Spleen (tissue), 7 donors: ENCODE data around the gene C16orf54.
"Not testable (repeated sequence)": the region's sequence is repeated elsewhere in the genome, so short reads cannot be mapped to it uniquely, and the experiment has no call there.

Experiments used
- CTCF ChIP-seq, 11 experiments: fragments of 200-600 bp in 7 of 11; fragments of 450-650 bp in 4 of 11; sonication (generic) in 4 of 11; IDR thresholded peaks in 8 of 11; conservative IDR thresholded peaks in 3 of 11; 1 replicate in 7 of 11; 2 replicates in 4 of 11; pipeline versions ENCODE4 v1.4.0 to v1.8.0; 2016 to 2021; ENCODE audit warnings: antibody characterized with exemption in 11 of 11, inconsistent platforms in 4 of 11, mild to moderate bottlenecking in 1 of 11
- POLR2A ChIP-seq, 3 donors: fragments of 450-650 bp; IDR thresholded peaks; one replicate each; pipeline ENCODE4 v1.5.1; 2017; ENCODE audit warnings: antibody characterized with exemption in 3 of 3, mild to moderate bottlenecking in 1 of 3
- POLR2AphosphoS5 ChIP-seq, 3 donors: sonication (generic); formaldehyde crosslinking; IDR thresholded peaks; one replicate each; pipeline ENCODE4 v1.5.1; 2017; ENCODE audit warnings: antibody characterized with exemption in 3 of 3
- donor health status: DM: no; HTN: no; CAD: no; lungs with moderate emphysema.
- donor health status: DM: no; HTN: no; CAD: no.
- donor health status: DM: no; HTN: no; CAD: no.

- TF ChIP-seq CTCF (IDR thresholded peaks at IDR 0.05 in 8 of 11, conservative IDR thresholded peaks at IDR 0.05 in 3 of 11); POLR2A (IDR thresholded peaks at IDR 0.05); POLR2AphosphoS5 (IDR thresholded peaks at IDR 0.05): not testable (repeated sequence)
These were observed 3.0 kb upstream of the C16orf54 start for GRCh38 chr16:29748760-29749149.
